Measurements from ENCODE around the gene PRKCA. TPM values are rescaled to one million over a fixed set of nuclear protein-coding genes. Genes with fewer than 3 reads are reported as not detected.

The PRKCA gene
- total RNA-seq, 4 donors from 2014 or later: 55.8 to 90.7 (median 66.7) TPM

DNA sequence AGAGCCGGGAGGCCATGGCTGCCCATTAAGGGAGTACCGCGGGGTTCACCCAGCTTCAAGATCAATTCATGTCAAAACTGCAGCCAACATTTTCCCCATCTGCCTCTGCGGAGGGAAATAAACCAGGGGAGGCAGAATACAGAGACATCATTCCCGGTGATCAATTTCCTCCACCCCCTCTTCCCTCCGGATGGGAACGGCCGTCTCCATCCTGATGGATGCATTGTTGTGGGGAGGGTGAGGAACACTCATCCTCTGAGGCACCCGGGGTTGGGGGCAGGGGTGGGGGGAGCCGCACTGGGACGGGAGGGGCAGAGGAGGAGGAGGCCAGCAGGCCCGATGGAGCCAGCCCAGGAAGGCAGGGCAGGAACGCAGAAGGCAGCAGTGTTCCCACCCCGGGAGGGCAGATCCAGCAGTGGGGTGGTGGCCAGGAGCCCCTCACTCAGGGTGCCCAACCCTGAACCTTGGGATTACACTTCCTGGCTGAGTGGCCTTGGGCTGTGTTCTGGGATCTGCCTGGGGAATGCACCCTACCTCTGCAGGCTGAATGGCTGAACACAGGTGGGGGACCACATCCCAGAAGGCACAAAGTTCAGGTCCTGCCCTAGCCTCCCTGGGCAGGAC, 546.7 kb downstream of the PRKCA start:
- Histone ChIP-seq H3K27me3 (no peaks in the 10 kb centered on the region), H3K9me3 (peaks cover 0 to 29% (median 0%) of the 10 kb centered on the region in 4 donors), H3K27ac (no peak overlapping the region), H3K4me3 (no peak overlapping the region), H3K36me3 (no peaks in the 10 kb centered on the region), H3K4me1 (no peaks in the 10 kb centered on the region)
- TF ChIP-seq CTCF (IDR thresholded peaks at IDR 0.05) (no peak), EP300 (IDR thresholded peaks at IDR 0.05) (no peak), POLR2A (IDR thresholded peaks at IDR 0.05) (no peak)
- WGBS, 2 donors: 61 to 74% methylated on average over 13 to 14 of the region's 14 CpGs
- no peak for DNase-seq (ENCODE audit: low spot score in 2 of 2)

DNA sequence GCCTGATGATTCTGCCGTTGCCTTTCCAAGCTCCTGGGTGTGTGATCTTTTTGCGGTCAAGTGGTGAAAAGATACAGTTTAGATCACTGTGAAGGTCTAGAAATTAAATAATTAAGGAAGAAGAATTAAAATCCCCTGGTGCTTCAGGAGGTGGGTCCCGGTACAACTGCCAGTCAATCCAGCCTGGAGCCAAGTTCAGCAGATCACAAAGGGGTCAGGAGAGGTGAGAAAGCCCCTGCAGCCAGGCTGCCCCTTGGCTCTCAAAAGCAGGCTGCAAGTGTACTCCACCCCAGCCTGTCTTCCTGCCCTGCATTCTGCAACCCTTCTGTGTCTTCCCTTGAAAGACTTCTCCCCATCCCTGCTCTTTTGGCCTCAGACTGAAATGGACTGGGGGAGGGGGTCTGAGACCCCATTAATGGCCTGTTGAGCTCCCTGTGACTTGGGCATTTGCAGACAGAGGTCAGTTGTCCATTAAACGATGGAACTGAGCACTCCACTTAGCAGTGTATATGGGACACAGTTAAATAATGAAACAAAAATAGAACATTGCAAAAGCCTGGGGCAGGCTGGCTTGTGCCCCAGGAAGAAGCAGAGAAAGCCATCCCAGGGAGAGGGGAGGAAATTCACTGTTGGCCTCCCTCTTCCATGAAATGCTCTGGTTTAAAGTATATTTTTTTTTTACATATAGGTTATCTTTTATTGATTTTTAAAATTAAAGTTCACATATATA, 547.6 kb downstream of the PRKCA start:
- Histone ChIP-seq H3K36me3 (no peaks in the 10 kb centered on the region), H3K4me1 (no peaks in the 10 kb centered on the region), H3K27ac (no peak overlapping the region), H3K4me3 (no peak overlapping the region), H3K9me3 (peaks cover 0 to 38% (median 0%) of the 10 kb centered on the region in 4 donors), H3K27me3 (no peaks in the 10 kb centered on the region)
- TF ChIP-seq EP300 (IDR thresholded peaks at IDR 0.05) (no peak), CTCF (IDR thresholded peaks at IDR 0.05) (no peak), POLR2A (IDR thresholded peaks at IDR 0.05) (no peak)
- 51 to 56% methylated on average over 4 of the region's 4 CpGs for WGBS, 2 donors
- no peak for DNase-seq (ENCODE audit: low spot score in 2 of 2)

DNA sequence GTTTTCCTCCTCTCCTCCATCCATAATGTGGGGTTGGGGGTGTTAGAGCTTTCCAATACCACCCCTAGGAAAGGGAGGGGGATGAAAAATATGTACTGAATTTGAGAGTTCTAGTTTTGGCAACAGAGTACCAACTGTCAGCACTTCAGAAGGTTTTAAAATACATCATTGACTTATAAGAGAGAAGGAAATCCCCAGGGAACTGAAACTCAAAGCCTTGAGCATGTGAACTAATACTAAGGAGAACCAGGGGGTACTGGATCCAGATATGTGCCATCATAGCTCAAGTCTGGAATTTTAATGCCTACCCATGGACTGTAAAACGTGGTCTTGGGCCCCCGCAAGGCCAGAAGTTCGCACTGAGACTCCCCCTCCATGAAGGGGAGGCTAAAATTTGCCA, 548.3 kb downstream of the PRKCA start:
- Histone ChIP-seq H3K4me1 (no peaks in the 10 kb centered on the region), H3K27ac (no peak overlapping the region), H3K9me3 (peaks cover 0 to 41% (median 0%) of the 10 kb centered on the region in 4 donors), H3K4me3 (no peak overlapping the region), H3K27me3 (no peaks in the 10 kb centered on the region), H3K36me3 (no peaks in the 10 kb centered on the region)
- TF ChIP-seq CTCF (IDR thresholded peaks at IDR 0.05): no peak
- no peak for TF ChIP-seq POLR2A (IDR thresholded peaks at IDR 0.05)
- TF ChIP-seq EP300 (IDR thresholded peaks at IDR 0.05): no peak
- DNase-seq (ENCODE audit: low spot score in 2 of 2): no peak
- 63 to 67% methylated on average over 3 of the region's 3 CpGs for WGBS, 2 donors

DNA sequence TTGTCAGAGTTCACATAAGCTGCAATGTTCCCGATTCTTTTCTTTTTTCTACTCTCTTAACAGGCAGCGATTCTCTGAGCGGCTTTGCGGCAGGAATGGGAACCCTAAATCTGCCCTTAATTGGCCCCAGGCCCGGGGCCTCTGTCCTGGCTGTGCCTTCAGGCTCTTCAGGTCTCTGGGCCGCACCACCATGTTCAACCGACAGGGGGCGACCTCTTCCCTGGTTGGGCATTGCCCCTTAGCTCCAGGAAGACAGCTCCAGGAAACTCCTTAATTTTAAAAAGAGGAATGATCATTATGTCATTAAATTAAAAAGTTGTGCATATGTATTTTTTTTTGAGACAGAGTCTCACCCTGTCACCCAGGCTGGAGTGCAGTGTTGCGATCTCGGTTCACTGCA, 552.8 kb downstream of the PRKCA start:
- 76 to 79% methylated on average over 10 of the region's 10 CpGs for WGBS, 2 donors
- no peak overlapping the region for H3K27ac ChIP-seq
- H3K36me3 ChIP-seq: no peaks in the 10 kb centered on the region
- peaks cover 0 to 23% (median 0%) of the 10 kb centered on the region in 4 donors for H3K9me3 ChIP-seq
- TF ChIP-seq EP300 (IDR thresholded peaks at IDR 0.05): no peak
- no peak for TF ChIP-seq CTCF (IDR thresholded peaks at IDR 0.05)
- no peak for TF ChIP-seq POLR2A (IDR thresholded peaks at IDR 0.05)
- no peak for DNase-seq (ENCODE audit: low spot score in 2 of 2)
- H3K4me1 ChIP-seq: no peaks in the 10 kb centered on the region
- H3K4me3 ChIP-seq: no peak overlapping the region
- H3K27me3 ChIP-seq: no peaks in the 10 kb centered on the region
